GM21576 (cell line): Measurements from ENCODE around the gene PTGER1.
"Not testable (repeated sequence)": the region's sequence is repeated elsewhere in the genome, so short reads cannot be mapped to it uniquely, and the experiment has no call there.

Source experiments
- ATAC-seq: cut with Tn5 transposase; IDR thresholded peaks from one replicate; pipeline ENCODE4 v1.9.1; 2021; ENCODE audit warnings: mild to moderate bottlenecking, moderate library complexity; ENCODE audit not compliant: unreplicated experiment

The PTGER1 gene

GRCh38 chr19:14475251-14476073 is at the start of gene PTGER1:
TSS of gene PTGER1 (minus strand) at chr19:14475354. CDS start at chr19:14474320, 1,034 bp downstream.
- no peak for ATAC-seq

GRCh38 chr19:14520543-14520942 is 45.4 kb upstream of the PTGER1 start:
- no peak for ATAC-seq

- no peak for ATAC-seq
Measured at GRCh38 chr19:14519860-14520407, 44.8 kb upstream of the PTGER1 start.

- ATAC-seq: no peak
Measured at GRCh38 chr19:14519245-14519859, 44.2 kb upstream of the PTGER1 start.

GRCh38 chr19:14517840-14518505 is 42.8 kb upstream of the PTGER1 start, which contains the start of gene DNAJB1:
TSS of gene DNAJB1 (minus strand) at chr19:14518397. CDS start at chr19:14518349, 48 bp downstream.
- peak; percentile 53 for ATAC-seq

- peak; percentile 0 for ATAC-seq
Measured at GRCh38 chr19:14517446-14517839, 42.3 kb upstream of the PTGER1 start.

- ATAC-seq: no peak
Measured at GRCh38 chr19:14516746-14517438, 41.7 kb upstream of the PTGER1 start.

- ATAC-seq: no peak
Measured at GRCh38 chr19:14516048-14516534, 40.9 kb upstream of the PTGER1 start.

- no peak for ATAC-seq
Measured at GRCh38 chr19:14515501-14516047, 40.4 kb upstream of the PTGER1 start.

GRCh38 chr19:14514215-14514863 is 39.2 kb upstream of the PTGER1 start:
- ATAC-seq: no peak

GRCh38 chr19:14512406-14512961 is 37.3 kb upstream of the PTGER1 start:
- no peak for ATAC-seq

- no peak for ATAC-seq
Measured at GRCh38 chr19:14511229-14511593, 36.1 kb upstream of the PTGER1 start.

GRCh38 chr19:14510311-14511228 is 35.4 kb upstream of the PTGER1 start:
- no peak for ATAC-seq

GRCh38 chr19:14507704-14508542 is 32.8 kb upstream of the PTGER1 start:
- no peak for ATAC-seq

GRCh38 chr19:14505488-14506239 is 30.5 kb upstream of the PTGER1 start:
- ATAC-seq: no peak

GRCh38 chr19:14504575-14504974 is 29.4 kb upstream of the PTGER1 start:
- ATAC-seq: not testable (repeated sequence)

GRCh38 chr19:14503285-14503684 is 28.1 kb upstream of the PTGER1 start:
- ATAC-seq: no peak
